Upper lobe of right lung (tissue), 1 donor: ENCODE results near the gene GABPB2. TPM values are rescaled to one million over a fixed set of nuclear protein-coding genes. Genes with fewer than 3 reads are reported as not detected.

Experiments
- ATAC-seq: fragments of 200-7000 bp; cut with Tn5 transposase; one replicate; pipeline ENCODE4 v1.9.1; 2020; ENCODE audit warnings: mild to moderate bottlenecking, moderate library complexity
- DNase-seq: peaks from one replicate; pipeline ENCODE4 v3.0.0-alpha.2; 2020
- H3K27ac ChIP-seq: fragments of 200-600 bp; one replicate; pipeline ENCODE4 v1.8.0; 2022
- H3K27me3 ChIP-seq: fragments of 200-600 bp; one replicate; pipeline ENCODE4 v1.8.0; 2022; ENCODE audit warnings: mild to moderate bottlenecking
- H3K36me3 ChIP-seq: fragments of 200-600 bp; one replicate; pipeline ENCODE4 v1.8.0; 2022
- H3K4me1 ChIP-seq: fragments of 200-600 bp; one replicate; pipeline ENCODE4 v1.8.0; 2022
- H3K4me3 ChIP-seq: fragments of 200-600 bp; one replicate; pipeline ENCODE4 v1.8.0; 2022; ENCODE audit warnings: mild to moderate bottlenecking
- H3K9me3 ChIP-seq: fragments of 200-600 bp; one replicate; pipeline ENCODE4 v1.8.0; 2022
- intact Hi-C: fragments of 100-400 bp; cut with DNase I; formaldehyde crosslinking; loops from one replicate; pipeline ENCODE4 v1.11.0; 2022
- total RNA-seq: library from RNA; stranded (reverse); fragmentation: NEBNext Ultra II Directional; extraction: Animal tissue kit (Norgen Biotek cat#: 25700); gene quantifications from one replicate; pipeline ENCODE4 v1.2.1, GENCODE V29; 2021
- TF ChIP-seq, protein P1 (sequence below): fragments of 200-600 bp; IDR thresholded peaks from one replicate; pipeline ENCODE4 v1.8.0; 2022; ENCODE audit warnings: antibody characterized with exemption
- donor health status: DM: no; HTN: yes; CAD: no; lungs with severe emphysema.

GABPB2 gene
- total RNA-seq, 1 donor from 2014 or later, result 15.2 TPM

DNA sequence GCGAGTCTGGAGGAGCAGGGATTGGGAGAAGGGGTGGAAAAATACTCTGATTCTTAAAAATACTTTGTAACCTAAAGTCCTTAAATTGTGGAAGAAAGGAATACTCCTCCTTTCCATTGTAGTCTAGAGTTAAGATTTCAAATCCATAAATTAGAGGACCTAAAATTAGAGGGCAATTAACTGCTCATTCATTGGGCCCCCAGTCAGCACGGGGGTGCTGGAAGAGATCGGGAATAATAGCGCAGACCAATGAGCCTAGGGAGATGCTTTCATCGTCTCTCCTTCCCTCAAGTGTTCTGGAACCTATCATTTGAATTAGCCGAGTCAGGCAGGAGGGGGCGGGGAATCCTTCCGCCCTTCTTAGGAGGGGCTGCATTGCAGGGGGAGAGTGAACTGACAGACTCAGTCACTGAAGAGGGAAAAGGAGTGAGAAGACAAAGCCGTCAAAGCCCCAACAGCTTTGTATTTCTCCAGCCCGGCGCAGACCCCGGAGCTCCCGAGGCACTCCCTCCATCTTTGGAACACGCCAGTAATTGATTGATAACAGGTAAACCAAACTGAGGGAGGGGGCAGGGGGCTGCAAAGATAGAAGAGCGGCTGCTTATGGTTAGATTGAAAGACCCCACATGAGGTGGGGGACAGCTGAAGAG lies 10.4 kb upstream of the GABPB2 start, which contains the start of gene MLLT11:
MLLT11 (plus strand) TSS at position 391 of the 650 bp plus-strand sequence. CDS start 6,828 bp downstream, outside the sequence.
- ATAC-seq, result no peak

DNA sequence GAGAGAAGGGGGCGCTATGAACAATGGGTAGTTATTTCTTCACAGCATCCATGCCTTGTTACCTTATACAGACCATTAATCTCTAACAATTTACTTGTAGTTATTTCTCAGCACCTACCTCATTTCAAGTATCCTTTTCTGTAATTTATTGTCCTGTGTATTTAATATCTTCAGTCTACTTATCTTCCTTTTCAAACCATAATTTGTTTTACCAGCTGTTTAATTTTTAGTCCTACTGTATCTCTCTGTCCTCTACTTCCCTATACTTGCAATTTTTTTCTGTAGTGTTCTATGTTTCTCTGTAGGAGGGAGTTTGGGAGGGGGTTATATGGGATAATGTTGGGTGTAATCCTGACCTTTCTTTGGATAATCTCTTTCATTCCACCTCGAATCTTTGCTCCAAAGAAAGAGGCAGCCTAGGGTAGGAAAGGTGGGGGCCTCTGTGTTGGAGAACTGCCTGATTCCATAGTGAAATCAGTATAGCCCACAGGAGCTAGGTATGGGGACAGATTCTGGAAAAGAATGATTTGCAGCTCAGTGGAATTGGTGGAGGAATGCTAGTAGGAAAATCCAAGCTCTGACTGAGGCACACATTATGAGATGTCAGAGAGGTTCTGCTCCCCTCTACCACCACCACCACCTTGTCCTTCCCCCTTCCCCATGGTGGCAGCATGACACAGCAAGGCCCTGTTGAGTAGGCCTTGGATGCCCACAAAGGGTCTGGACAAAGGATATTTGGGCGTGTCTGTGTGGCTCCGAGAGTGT lies 9.7 kb upstream of the GABPB2 start:
- H3K27ac ChIP-seq, result peak overlapping the region; percentile 89

More for the DNA sequence above, 10.4 kb upstream of the GABPB2 start, which contains the start of gene MLLT11:
- Histone ChIP-seq H3K27ac (peak within 1 kb of the TSS; percentile 89), H3K27me3 (no peaks in the 10 kb centered on the region), H3K4me3 (peak within 1 kb of the TSS; percentile 86), H3K9me3 (no peaks in the 10 kb centered on the region), H3K36me3 (peaks cover 7% of the 10 kb centered on the region), H3K4me1 (peaks cover 37% of the 10 kb centered on the region)
- no peak for DNase-seq
- TF ChIP-seq, protein P1, sequence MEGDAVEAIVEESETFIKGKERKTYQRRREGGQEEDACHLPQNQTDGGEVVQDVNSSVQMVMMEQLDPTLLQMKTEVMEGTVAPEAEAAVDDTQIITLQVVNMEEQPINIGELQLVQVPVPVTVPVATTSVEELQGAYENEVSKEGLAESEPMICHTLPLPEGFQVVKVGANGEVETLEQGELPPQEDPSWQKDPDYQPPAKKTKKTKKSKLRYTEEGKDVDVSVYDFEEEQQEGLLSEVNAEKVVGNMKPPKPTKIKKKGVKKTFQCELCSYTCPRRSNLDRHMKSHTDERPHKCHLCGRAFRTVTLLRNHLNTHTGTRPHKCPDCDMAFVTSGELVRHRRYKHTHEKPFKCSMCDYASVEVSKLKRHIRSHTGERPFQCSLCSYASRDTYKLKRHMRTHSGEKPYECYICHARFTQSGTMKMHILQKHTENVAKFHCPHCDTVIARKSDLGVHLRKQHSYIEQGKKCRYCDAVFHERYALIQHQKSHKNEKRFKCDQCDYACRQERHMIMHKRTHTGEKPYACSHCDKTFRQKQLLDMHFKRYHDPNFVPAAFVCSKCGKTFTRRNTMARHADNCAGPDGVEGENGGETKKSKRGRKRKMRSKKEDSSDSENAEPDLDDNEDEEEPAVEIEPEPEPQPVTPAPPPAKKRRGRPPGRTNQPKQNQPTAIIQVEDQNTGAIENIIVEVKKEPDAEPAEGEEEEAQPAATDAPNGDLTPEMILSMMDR, result no peak
- intact Hi-C loops, result loop anchor here (10.0 kb wide), 1 partner anchor 45 kb away; no protein-coding TSS in a partner anchor

DNA sequence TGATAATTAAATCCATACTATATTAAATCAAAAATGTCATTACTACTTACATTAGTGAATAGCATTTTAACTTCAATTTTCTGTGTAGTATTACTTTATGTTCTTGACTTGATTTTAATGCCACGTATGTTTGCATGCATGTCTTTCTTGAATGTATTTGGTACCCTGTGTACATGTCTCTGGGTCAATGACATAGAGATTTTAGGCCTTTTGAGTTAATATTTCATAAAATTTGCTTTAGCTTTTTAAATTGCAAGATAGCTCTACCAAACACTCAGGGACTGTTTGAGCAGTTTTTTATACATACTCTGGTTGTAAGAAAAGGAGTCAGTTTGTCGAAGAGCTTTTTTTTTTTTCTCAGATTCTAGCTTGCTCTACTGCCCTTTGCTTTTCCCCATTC lies 8.9 kb upstream of the GABPB2 start:
- TF ChIP-seq, protein P1, result no peak
- ATAC-seq, result no peak

More for the DNA sequence above, 9.7 kb upstream of the GABPB2 start:
- Histone ChIP-seq H3K9me3 (no peaks in the 10 kb centered on the region), H3K36me3 (peaks cover under 1% of the 10 kb centered on the region), H3K4me3 (peak overlapping the region; percentile 86), H3K27me3 (no peaks in the 10 kb centered on the region), H3K4me1 (peaks cover 32% of the 10 kb centered on the region)
- intact Hi-C loops, result loop anchor here (10.0 kb wide), 1 partner anchor 46 kb away; no protein-coding TSS in a partner anchor
- TF ChIP-seq, protein P1, result no peak
- ATAC-seq, result no peak
- no peak for DNase-seq

DNA sequence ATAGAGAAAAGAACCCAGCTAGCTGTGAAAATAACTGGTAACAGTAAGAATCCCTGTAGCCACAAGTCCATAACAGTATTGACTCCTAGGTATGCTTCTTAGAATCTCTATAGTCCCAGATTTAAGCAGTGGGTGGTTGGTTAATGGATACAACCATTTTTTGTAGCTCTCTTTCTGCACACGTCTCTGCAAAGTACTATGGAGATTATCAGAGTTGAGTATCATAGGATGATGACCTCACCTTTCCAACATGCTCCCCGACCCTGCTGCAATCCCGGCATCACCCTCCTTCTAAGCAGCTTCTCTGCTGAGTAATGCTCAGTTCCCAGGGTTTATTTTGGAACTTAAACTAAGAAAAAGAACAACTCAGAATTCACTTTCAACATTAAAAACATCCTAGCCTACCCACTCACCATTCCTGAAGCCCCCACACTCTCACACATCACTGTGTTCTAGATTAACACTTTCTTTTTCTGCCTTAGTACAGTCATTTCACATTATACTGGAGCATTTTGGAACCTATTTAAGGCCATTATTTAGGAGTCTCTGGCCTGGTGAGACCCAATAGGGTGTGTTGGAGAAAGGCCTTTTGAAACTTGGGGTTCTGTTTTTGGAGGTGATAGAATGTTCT lies 7.7 kb upstream of the GABPB2 start:
- intact Hi-C loops, result loop anchor here (10.0 kb wide), 1 partner anchor 48 kb away; no protein-coding TSS in a partner anchor
- Histone ChIP-seq H3K27ac (no peak overlapping the region), H3K36me3 (no peaks in the 10 kb centered on the region), H3K27me3 (no peaks in the 10 kb centered on the region), H3K4me1 (peaks cover 13% of the 10 kb centered on the region), H3K9me3 (no peaks in the 10 kb centered on the region), H3K4me3 (no peak overlapping the region)
- TF ChIP-seq, protein P1, result no peak
- ATAC-seq (no peak), DNase-seq (no peak)

More for the DNA sequence above, 8.9 kb upstream of the GABPB2 start:
- Histone ChIP-seq H3K36me3 (no peaks in the 10 kb centered on the region), H3K27me3 (no peaks in the 10 kb centered on the region), H3K4me3 (no peak overlapping the region), H3K27ac (no peak overlapping the region), H3K4me1 (peaks cover 23% of the 10 kb centered on the region), H3K9me3 (no peaks in the 10 kb centered on the region)
- intact Hi-C loops, result loop anchor here (10.0 kb wide), 1 partner anchor 47 kb away; no protein-coding TSS in a partner anchor
- DNase-seq, result no peak

DNA sequence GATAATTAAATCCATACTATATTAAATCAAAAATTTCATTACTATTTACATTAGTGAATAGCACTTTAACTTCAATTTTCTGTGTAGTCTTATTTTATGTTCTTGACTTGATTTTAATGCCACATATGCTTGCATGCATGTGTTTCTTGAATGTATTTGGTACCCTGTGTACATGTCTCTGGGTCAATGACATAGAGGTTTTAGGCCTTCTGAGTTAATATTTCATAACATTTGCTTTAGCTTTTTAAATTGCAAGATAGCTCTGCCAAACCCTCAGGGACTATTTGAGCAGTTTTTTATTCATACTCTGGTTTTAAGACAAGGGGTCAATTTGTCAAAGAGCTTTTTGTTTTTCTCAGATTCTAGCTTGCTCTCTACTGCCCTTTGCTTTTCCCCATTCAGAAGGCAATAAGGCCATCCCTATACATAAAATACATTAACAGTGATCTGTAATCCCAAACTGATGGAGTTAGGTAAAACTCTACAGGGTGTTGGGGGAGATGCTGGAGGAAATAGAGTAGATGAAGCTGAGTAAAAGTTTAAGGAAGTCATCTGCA lies 5.4 kb upstream of the GABPB2 start:
- TF ChIP-seq, protein P1, result no peak
- Histone ChIP-seq H3K4me3 (no peak overlapping the region), H3K36me3 (no peaks in the 10 kb centered on the region), H3K9me3 (no peaks in the 10 kb centered on the region), H3K27me3 (no peaks in the 10 kb centered on the region), H3K27ac (no peak overlapping the region), H3K4me1 (peaks cover 15% of the 10 kb centered on the region)
- ATAC-seq, result no peak
- no peak for DNase-seq
- intact Hi-C loops, result loop anchor here (10.0 kb wide), 1 partner anchor 50 kb away; no protein-coding TSS in a partner anchor
